IPS-18a (cell line): ENCODE results near the gene ILKAP.

ENCODE experiments used
- H3K27ac ChIP-seq: one replicate; pipeline ENCODE4 v1.5.1; 2013; ENCODE audit warnings: low read length
- H3K27me3 ChIP-seq: one replicate; pipeline ENCODE4 v1.6.1; 2013; ENCODE audit warnings: mild to moderate bottlenecking, low read length; ENCODE audit not compliant: control insufficient read depth, insufficient read depth
- H3K36me3 ChIP-seq: one replicate; pipeline ENCODE4 v1.6.1; 2013; ENCODE audit warnings: low read depth, low read length; ENCODE audit not compliant: control insufficient read depth
- H3K4me1 ChIP-seq: one replicate; pipeline ENCODE4 v1.6.1; 2013; ENCODE audit warnings: low read depth, low read length; ENCODE audit not compliant: control insufficient read depth
- H3K4me3 ChIP-seq: one replicate; pipeline ENCODE4 v1.5.1; 2013; ENCODE audit warnings: low read length
- H3K9ac ChIP-seq: one replicate; pipeline ENCODE4 v1.6.1; 2013; ENCODE audit warnings: mild to moderate bottlenecking, low read length, moderate library complexity
- H3K9me3 ChIP-seq: one replicate; pipeline ENCODE4 v1.6.1; 2013; ENCODE audit warnings: low read depth, low read length; ENCODE audit not compliant: control insufficient read depth

The ILKAP gene

DNA sequence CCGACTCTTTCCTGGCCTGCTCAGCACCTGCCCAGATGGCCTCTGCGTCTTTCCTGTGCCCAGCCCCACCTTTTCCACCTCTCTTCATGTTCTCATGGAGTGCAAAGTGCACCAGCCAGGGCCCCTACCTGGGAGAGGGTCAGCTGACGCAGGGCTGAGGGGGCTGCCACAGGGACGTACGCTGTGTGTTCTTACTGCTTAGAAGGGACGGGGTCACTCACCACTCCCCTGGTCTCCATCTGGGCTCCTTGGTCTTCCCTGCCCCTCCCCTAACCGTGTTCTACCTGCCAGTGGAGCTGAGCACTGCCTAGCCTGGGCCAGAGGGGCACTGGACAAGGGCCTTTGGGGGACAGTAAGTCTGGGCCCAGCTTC, 36.2 kb downstream of the ILKAP start:
- Histone ChIP-seq H3K27me3 (peaks cover 27% of the 10 kb centered on the region), H3K4me3 (no peak overlapping the region), H3K4me1 (no peaks in the 10 kb centered on the region), H3K9me3 (no peaks in the 10 kb centered on the region), H3K36me3 (peaks cover 17% of the 10 kb centered on the region), H3K27ac (no peak overlapping the region), H3K9ac (no peak overlapping the region)

DNA sequence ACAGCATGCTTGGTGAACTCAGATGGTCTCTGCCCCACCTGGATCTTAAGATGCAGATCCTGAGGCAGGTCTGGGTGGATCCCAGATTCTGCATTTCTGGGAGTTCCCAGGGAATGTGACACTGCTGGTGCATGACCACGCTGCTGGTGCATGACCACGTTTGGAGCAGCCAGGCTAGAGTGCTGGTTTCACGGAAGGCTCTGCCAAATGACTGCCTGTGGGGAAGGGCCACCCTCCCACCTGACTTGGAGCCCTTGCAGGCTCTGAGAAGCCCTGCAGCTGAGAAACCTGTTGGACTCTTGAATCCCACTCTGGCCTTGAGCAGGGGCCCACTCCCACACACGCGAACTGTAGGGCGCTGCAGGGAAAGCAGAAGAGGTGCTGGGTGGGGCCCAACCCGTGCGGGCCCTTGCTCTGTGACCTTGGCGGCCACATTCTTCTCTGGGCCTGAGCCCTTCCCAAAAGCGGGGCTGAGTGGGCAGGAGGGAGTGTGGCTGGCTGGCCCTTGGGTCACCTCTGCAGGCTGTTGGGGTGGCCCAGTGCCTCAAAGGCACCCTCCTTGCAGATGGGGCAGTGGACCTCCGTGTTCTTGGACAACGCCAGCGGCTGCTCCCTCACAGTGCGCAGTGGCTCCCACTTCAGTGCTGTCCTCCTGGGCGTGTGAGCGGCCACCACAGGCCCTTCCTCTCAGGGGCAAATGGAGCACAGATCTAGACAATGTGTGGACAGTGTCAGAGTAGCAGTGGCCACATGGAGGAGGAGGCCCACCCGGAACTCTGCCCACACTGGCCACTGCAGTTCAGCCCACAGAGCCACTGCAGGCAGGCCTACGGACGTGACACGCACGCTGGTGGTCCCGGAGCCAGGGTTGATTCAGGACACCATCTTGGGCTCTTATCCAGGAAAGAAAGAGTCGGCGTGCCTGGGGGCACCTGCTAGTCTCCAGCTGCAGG, 36.8 kb downstream of the ILKAP start:
- Histone ChIP-seq H3K36me3 (peaks cover 16% of the 10 kb centered on the region), H3K27me3 (peaks cover 31% of the 10 kb centered on the region), H3K27ac (no peak overlapping the region), H3K9me3 (no peaks in the 10 kb centered on the region), H3K4me1 (no peaks in the 10 kb centered on the region), H3K9ac (no peak overlapping the region), H3K4me3 (no peak overlapping the region)

DNA sequence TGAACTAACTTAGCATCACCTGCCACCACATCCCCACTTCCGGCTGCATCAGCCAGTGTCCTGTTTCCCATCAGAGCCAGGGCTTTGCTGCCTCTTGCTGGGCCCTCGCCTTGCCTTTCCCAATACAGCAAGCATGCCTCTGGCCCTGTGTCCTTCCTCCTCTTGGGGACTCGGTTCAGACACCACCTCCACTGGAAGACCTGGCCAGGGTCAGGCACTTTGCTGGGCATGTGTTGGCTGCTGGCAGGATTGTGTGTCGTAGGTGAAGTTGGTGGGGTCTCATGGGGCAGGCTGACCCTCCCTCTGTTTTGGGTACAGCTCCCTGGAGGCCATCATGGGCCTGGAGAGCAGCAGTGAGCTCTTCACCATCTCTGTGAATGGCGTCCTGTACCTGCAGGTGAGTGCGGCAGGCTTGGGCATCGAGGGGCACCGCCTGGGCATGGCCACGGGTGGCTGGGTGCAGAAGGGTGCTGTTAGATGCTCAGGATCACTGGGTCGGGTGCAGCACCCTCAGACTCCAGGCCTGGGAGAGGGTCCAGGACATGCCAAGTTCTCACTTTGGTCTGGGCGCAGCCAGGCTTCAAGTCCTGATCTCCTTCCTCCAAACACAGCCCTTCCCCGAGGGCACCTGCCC, 38.1 kb downstream of the ILKAP start:
- no peaks in the 10 kb centered on the region for H3K4me1 ChIP-seq
- H3K36me3 ChIP-seq = peaks cover 12% of the 10 kb centered on the region
- H3K9ac ChIP-seq = no peak overlapping the region
- H3K27me3 ChIP-seq = peaks cover 39% of the 10 kb centered on the region
- H3K27ac ChIP-seq = no peak overlapping the region
- H3K9me3 ChIP-seq = no peaks in the 10 kb centered on the region
- no peak overlapping the region for H3K4me3 ChIP-seq

DNA sequence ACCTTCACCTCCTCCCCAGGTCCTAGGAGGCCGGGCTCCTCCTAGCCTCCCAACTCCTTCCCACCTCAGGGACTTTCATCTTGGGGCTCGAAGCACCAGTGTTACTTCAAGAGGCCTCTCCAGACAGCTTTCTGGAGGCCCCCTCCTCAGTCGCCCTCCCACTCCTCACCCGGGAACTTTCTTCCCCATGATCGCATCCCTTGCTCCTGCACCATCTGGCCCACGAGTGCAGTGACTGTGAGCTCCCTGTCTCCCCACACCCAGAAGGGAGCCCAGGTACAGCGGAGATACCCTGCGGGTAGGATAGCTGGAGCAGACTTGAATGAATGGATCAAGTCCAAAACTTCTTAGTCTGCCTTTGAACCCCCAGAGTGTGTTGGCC, 38.6 kb downstream of the ILKAP start:
- H3K4me1 ChIP-seq = no peaks in the 10 kb centered on the region
- H3K9me3 ChIP-seq = no peaks in the 10 kb centered on the region
- H3K4me3 ChIP-seq = no peak overlapping the region
- H3K36me3 ChIP-seq = peaks cover 8% of the 10 kb centered on the region
- peaks cover 41% of the 10 kb centered on the region for H3K27me3 ChIP-seq
- H3K27ac ChIP-seq = no peak overlapping the region
- H3K9ac ChIP-seq = no peak overlapping the region

DNA sequence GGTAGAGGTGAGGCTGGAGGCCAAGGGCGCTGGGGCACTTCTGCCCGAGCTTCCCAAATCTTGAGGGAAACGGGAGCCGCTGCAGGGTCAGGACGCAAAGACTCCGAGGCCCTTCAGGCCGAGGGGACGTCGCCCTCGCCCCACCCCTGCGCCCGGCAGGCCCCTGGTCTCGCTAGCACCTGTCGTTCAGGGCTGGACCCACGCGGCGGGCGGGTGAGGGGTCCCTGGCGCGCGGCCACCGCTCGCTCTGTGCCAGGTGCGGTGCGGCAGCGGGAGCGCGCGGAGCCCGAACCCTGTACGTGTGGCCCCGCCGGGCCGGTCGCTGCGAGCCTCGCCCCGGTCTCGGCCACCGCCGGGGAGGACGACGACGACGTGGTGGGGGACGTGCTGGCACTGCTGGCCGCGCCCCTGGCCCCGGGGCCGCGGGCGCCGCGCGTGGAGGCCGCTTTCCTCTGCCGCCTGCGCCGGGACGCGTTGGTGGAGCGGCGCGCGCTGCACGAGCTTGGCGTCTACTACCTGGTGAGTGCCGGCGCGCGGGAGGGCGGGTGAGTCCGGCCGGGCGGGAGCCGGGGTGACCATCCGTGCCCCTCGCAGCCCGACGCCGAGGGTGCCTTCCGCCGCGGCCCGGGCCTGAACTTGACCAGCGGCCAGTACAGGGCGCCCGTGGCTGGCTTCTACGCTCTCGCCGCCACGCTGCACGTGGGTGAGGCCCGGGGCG, 39.9 kb downstream of the ILKAP start:
- Histone ChIP-seq H3K4me1 (no peaks in the 10 kb centered on the region), H3K36me3 (no peaks in the 10 kb centered on the region), H3K27ac (no peak overlapping the region), H3K9ac (no peak overlapping the region), H3K9me3 (no peaks in the 10 kb centered on the region), H3K27me3 (peaks cover 50% of the 10 kb centered on the region), H3K4me3 (no peak overlapping the region)

DNA sequence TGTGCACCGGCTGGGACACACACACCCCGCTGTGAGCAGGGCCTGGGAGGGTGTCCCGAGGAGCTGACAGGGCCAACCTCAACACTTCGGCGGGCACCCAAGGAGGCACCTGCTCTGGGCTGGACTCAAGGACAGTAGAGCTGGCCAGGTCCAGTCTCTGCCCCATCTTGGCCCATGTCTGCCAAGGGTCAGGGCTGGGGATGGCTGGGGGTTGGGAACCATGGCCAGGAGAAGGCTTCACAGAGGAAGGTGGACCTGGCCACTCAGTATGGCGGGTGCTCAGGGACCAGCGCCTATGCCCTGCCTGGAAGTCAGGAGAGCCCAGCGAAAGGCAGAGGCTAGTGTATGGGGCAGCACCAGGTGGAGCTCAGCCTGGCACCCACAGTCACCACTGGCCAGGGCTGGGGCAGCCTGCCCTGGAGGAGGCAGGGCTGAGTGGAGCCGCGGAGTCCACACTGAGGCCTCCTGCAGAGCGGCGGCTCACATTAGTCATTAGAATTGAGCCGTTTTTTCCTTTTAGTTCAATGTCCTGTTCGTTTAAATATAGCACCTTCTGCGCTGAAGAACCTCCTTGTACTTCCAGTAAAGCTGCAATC, 40.6 kb downstream of the ILKAP start:
- Histone ChIP-seq H3K9ac (no peak overlapping the region), H3K27ac (no peak overlapping the region), H3K36me3 (no peaks in the 10 kb centered on the region), H3K4me1 (no peaks in the 10 kb centered on the region), H3K9me3 (no peaks in the 10 kb centered on the region), H3K27me3 (peaks cover 56% of the 10 kb centered on the region), H3K4me3 (no peak overlapping the region)

DNA sequence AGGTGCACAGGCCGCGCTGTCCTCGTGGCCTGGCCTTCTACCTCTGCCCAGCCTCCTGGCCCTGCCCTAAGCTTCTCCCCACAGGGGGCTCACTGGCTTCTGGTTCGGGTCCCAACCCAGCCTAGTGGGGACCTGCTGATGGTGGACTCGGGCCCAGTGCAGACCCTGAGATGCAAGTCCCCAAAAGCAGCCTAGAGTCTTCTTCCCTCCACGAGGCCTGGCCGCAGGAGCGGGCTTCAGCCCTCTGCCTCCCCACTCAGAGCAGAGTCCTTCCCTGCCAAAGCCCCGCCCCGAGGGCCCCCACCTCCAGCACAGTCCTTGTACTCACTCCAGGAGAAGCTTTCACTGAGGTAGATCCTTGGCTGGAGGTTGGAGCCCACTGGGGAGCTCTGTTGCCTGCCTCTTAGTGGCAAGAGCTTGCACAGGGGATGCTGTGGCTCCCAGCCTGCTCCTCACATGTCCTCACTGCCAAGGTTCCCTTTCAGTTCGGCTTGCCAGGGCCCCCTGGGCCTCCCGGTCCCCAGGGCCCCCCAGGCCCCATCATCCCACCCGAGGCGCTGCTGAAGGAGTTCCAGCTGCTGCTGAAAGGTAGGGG, 41.1 kb downstream of the ILKAP start:
- Histone ChIP-seq H3K4me3 (no peak overlapping the region), H3K27ac (no peak overlapping the region), H3K9me3 (no peaks in the 10 kb centered on the region), H3K4me1 (no peaks in the 10 kb centered on the region), H3K36me3 (no peaks in the 10 kb centered on the region), H3K27me3 (peaks cover 62% of the 10 kb centered on the region), H3K9ac (no peak overlapping the region)

DNA sequence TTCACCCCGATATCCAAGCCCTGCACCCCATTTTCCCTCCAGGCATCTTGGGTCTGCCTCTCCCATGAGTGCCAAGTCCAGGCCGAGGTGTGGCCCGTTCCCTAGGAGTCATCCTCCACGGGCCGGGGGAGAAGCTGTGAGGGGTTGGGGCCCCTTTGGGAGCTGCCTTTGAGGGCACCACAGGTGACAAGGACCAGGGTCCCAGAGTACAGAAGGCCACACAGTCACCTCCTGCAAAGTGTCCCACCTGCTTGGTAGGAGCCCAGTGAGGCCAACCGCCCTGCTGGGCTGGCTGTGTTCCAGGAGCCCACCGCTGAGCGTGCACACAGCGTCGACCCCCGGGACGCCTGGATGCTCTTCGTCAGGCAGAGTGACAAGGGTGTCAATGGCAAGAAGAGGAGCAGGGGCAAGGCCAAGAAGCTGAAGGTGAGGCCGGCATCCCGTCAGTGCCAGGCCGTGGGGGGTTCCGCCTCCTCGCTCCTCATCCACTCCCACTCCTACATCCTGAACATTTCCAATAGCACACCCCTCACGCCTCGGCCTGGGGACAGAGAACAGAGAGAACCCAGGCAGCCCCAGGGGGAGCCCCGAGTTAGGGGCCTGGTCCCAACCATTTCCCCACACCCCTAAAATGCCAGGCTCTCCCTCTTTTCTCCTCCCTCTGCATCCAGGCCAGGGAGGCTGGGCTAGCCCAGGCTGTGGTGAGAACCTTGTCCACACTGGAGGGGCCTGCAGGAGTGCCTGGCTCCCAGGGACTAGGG, 42.0 kb downstream of the ILKAP start:
- H3K27ac ChIP-seq = no peak overlapping the region
- H3K9me3 ChIP-seq = no peaks in the 10 kb centered on the region
- H3K27me3 ChIP-seq = peaks cover 62% of the 10 kb centered on the region
- no peaks in the 10 kb centered on the region for H3K36me3 ChIP-seq
- H3K9ac ChIP-seq = no peak overlapping the region
- H3K4me1 ChIP-seq = no peaks in the 10 kb centered on the region
- no peak overlapping the region for H3K4me3 ChIP-seq

DNA sequence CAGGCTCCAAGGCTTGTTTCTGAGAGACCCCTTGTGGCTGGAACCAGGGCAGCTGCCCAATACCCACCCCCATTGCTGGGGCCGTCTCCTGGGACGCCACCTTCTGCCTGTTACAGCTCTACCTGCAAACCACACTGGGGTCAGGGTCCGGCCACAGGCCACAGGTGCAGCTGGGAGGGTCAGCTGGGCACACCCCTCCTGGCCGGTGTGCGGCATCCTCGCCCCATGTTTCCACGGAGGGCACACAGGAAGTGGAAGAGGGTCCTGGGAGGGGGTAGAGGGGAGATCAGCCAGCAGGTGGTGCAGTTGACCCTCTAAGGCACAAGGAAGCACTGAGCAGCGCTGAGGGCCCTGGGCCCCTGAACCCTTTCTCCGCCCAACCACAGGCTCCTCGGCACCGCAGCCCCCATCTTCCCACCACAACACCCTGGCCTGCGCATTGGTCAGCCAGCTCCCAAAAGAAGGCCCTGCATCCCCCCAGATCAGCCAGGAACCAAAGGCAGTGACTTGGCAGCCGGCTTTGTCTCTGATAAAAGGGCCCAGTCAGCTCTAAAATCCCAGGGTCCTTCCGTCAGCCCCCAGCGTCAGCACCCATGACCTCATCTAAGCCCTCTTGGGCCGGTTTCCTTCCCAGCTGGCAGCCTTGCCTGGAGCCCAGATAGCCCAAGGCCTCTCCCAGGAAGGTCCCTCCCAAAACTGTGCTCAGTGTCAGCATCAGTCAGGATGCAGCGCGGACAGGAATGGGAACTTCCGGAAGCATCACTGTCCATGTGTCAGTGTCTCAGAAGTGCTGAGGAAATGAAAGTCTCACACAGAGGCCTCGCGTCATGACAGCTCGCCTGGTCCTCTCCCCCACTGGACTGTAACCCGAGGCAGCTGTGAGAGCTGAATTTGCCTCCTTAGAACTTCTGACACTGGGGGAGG, 43.0 kb downstream of the ILKAP start:
- Histone ChIP-seq H3K27me3 (peaks cover 62% of the 10 kb centered on the region), H3K9me3 (no peaks in the 10 kb centered on the region), H3K27ac (no peak overlapping the region), H3K9ac (no peak overlapping the region), H3K36me3 (no peaks in the 10 kb centered on the region), H3K4me3 (no peak overlapping the region), H3K4me1 (no peaks in the 10 kb centered on the region)

DNA sequence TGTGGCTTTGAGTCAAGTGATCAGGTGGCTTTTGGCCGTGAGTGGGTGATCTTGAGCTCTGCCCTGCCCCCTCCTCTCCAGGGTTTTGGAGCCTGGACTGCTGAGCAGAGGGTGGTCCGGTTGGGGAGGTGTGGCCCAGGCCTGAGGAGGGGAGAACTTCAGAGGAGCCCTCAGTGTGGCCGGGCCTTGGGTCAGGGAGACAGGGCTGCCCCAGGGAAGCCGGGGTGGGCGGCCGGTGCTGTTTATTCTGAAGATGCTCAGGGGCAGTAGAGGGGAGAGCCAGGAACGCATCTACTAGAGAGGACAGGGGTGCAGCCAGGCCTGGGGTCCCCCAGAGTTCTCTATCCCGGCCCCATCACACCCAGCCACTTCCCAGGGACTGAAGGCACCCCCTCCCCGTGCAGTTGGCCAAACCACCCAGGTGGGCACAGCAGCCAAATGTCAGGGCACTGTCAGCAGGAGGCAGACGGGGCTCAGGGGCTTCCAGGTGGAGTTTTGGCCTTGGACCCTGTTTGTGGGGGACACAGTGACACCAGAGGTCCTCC, 43.8 kb downstream of the ILKAP start:
- H3K4me1 ChIP-seq = no peaks in the 10 kb centered on the region
- peaks cover 59% of the 10 kb centered on the region for H3K27me3 ChIP-seq
- H3K4me3 ChIP-seq = peak overlapping the region; percentile 47
- no peaks in the 10 kb centered on the region for H3K9me3 ChIP-seq
- no peaks in the 10 kb centered on the region for H3K36me3 ChIP-seq
- H3K27ac ChIP-seq = no peak overlapping the region
- no peak overlapping the region for H3K9ac ChIP-seq
